Cardiac muscle cell (in vitro differentiated cells and primary cell): ENCODE measurements around the gene UBE2V1. TPM values are rescaled to one million over a fixed set of nuclear protein-coding genes. Genes with fewer than 3 reads are reported as not detected.

ENCODE experiments used
- DNase-seq, 2 donors: peaks; one replicate each; pipeline versions ENCODE4 v3.0.0 to v3.0.0-alpha.2; 2010 to 2017; ENCODE audit warnings: low read depth in 1 of 2, low spot score in 1 of 2
- H3K27ac ChIP-seq: fragments of 200-600 bp; sonication (generic); 2 replicates; pipeline ENCODE4 v1.5.1; 2016
- H3K27me3 ChIP-seq: fragments of 200-600 bp; sonication (generic); 2 replicates; pipeline ENCODE4 v1.6.0; 2016; ENCODE audit warnings: control low read depth
- H3K36me3 ChIP-seq: fragments of 200-600 bp; sonication (generic); 2 replicates; pipeline ENCODE4 v1.5.1; 2016; ENCODE audit warnings: control low read depth
- H3K4me1 ChIP-seq: fragments of 200-600 bp; sonication (generic); 2 replicates; pipeline ENCODE4 v1.8.1; 2017; ENCODE audit warnings: low read depth, mild to moderate bottlenecking, mixed run types
- H3K4me3 ChIP-seq: fragments of 200-600 bp; sonication (generic); 2 replicates; pipeline ENCODE4 v1.5.1; 2016; ENCODE audit warnings: mild to moderate bottlenecking
- H3K9me3 ChIP-seq: fragments of 200-600 bp; sonication (generic); 2 replicates; pipeline ENCODE4 v1.5.1; 2017; ENCODE audit warnings: low read depth, mild to moderate bottlenecking, control low read depth
- CTCF ChIP-seq: IDR thresholded peaks from 2 replicates; pipeline ENCODE4 v1.5.1; 2012; ENCODE audit warnings: low read depth, mild to moderate bottlenecking, low read length
- polyA plus RNA-seq: library from polyadenylated mRNA; unstranded; fragments of >200 nt; fragmentation: Nextera tagmentation; extraction: Ambion mirVana; gene quantifications from 2 replicates; pipeline ENCODE4 v1.2.1, GENCODE V29; 2016
- total RNA-seq: library from RNA; depleted of rRNA; stranded (reverse); fragments of >200 nt; gene quantifications from 2 replicates; pipeline ENCODE4 v1.2.3, GENCODE V29; 2016

UBE2V1 gene
- total and polyA plus RNA-seq, 2 experiments from 2014 or later = 126 to 173 TPM

GRCh38 chr20:50097843-50098242 is 15.1 kb downstream of the UBE2V1 start:
- no peak overlapping the region for H3K4me3 ChIP-seq
- no peaks in the 10 kb centered on the region for H3K27me3 ChIP-seq
- TF ChIP-seq CTCF = no peak
- H3K9me3 ChIP-seq = no peaks in the 10 kb centered on the region
- H3K36me3 ChIP-seq = peaks cover 10% of the 10 kb centered on the region
- no peak for DNase-seq
- H3K4me1 ChIP-seq = peaks cover 58% of the 10 kb centered on the region
- H3K27ac ChIP-seq = peak overlapping the region; percentile 61

- Histone ChIP-seq H3K4me3 (no peak overlapping the region), H3K27me3 (no peaks in the 10 kb centered on the region), H3K36me3 (peaks cover 10% of the 10 kb centered on the region), H3K9me3 (no peaks in the 10 kb centered on the region), H3K4me1 (peaks cover 48% of the 10 kb centered on the region), H3K27ac (peak overlapping the region; percentile 38)
- no peak for DNase-seq
- no peak for TF ChIP-seq CTCF
These were observed 16.7 kb downstream of the UBE2V1 start for GRCh38 chr20:50096237-50096636.

GRCh38 chr20:50095476-50096078 is 17.4 kb downstream of the UBE2V1 start:
- peaks cover 42% of the 10 kb centered on the region for H3K4me1 ChIP-seq
- no peaks in the 10 kb centered on the region for H3K27me3 ChIP-seq
- H3K9me3 ChIP-seq = no peaks in the 10 kb centered on the region
- no peak for DNase-seq
- H3K36me3 ChIP-seq = peaks cover 10% of the 10 kb centered on the region
- peak overlapping the region; percentile 38 for H3K27ac ChIP-seq
- H3K4me3 ChIP-seq = no peak overlapping the region
- TF ChIP-seq CTCF = no peak

- peaks cover 10% of the 10 kb centered on the region for H3K36me3 ChIP-seq
These were observed 18.4 kb downstream of the UBE2V1 start for GRCh38 chr20:50094522-50094921.

GRCh38 chr20:50093240-50093639 is 19.7 kb downstream of the UBE2V1 start:
- Histone ChIP-seq H3K4me1 (peaks cover 27% of the 10 kb centered on the region), H3K9me3 (no peaks in the 10 kb centered on the region), H3K27ac (no peak overlapping the region), H3K27me3 (no peaks in the 10 kb centered on the region), H3K36me3 (peaks cover 10% of the 10 kb centered on the region), H3K4me3 (no peak overlapping the region)
- no peak for DNase-seq
- no peak for TF ChIP-seq CTCF

More at GRCh38 chr20:50094522-50094921, 18.4 kb downstream of the UBE2V1 start:
- H3K9me3 ChIP-seq = no peaks in the 10 kb centered on the region
- no peak overlapping the region for H3K4me3 ChIP-seq
- no peaks in the 10 kb centered on the region for H3K27me3 ChIP-seq
- TF ChIP-seq CTCF = no peak
- peaks cover 39% of the 10 kb centered on the region for H3K4me1 ChIP-seq
- H3K27ac ChIP-seq = peak overlapping the region; percentile 38
- DNase-seq = no peak
